Right lobe of liver (tissue), 4 donors: Measurements from ENCODE around the gene CCDC60.

Experiments
- CTCF ChIP-seq, 4 donors: fragments of 200-600 bp in 3 of 4; fragments of 450-650 bp in 1 of 4; IDR thresholded peaks; one replicate each; pipeline versions ENCODE4 v1.5.1 to v1.8.0; 2016 to 2022; ENCODE audit warnings: antibody characterized with exemption in 4 of 4, mild to moderate bottlenecking in 2 of 4
- POLR2A ChIP-seq: fragments of 450-650 bp; IDR thresholded peaks from one replicate; pipeline ENCODE4 v1.6.1; 2017; ENCODE audit warnings: antibody characterized with exemption, mild to moderate bottlenecking
- donor health status: DM: no; HTN: no; CAD: no.
- donor health status: DM: no; HTN: no; CAD: no.
- donor health status: DM: no; HTN: yes; CAD: no.

- no peak for TF ChIP-seq CTCF (IDR thresholded peaks at IDR 0.05)
- TF ChIP-seq POLR2A, result no peak
Measured at GRCh38 chr12:119570771-119571170, 236.2 kb downstream of the CCDC60 start.
